Measurements from ENCODE around the gene MYO1B. TPM values are rescaled to one million over a fixed set of nuclear protein-coding genes. Genes with fewer than 3 reads are reported as not detected.

MYO1B gene
- polyA plus RNA-seq, 1 donor (not counting 4 experiments of a cell fraction or from before 2014, with no cell fraction given), result 277 TPM

DNA sequence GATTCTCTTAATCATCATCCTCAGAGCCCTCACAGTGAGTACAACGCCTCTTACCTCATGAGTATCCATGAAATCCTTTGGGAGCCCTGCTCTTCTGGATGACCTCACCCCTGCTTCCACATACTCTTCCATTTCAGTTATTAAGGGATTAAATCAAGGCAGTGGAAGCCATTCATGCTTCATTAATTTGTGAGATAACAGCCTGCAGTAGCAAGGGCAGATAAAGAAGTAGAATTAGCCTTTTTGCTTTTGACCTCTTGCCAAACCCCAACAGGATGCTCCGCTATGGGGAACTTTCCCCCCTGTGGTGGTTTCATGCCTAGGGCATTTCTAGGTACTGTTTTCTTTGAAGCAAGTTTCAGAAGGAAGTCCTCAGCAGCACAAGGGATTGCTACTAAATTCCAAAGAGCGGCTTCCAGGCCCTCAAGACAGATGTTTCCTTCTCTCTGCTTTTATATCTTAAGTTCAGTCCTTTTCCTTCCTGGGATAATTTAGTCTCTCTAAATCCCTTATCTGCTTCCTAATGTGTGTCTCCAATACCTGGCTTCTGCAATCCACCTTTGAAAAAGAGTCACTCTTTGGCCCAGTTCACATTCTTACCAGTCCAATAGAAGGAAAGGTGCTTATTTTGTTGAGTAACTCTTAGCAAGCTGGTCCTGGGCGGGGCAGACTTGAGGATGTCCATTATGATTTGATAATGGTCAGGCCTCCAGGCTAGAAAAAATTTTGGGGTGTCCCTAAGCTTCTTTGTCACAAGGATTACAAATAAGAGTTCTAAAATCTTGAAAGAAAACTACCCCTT, 76.9 kb downstream of the MYO1B start:
- Histone ChIP-seq H4K20me1 (ENCODE audit: control insufficient read depth, extremely low read depth, insufficient read depth, low read length) (peaks cover 15% of the 10 kb centered on the region), H3K4me2 (ENCODE audit: control insufficient read depth, extremely low read depth, insufficient read depth, low read depth, low read length) (peak overlapping the region; percentile 11), H3K4me1 (ENCODE audit: control insufficient read depth, extremely low read depth, insufficient read depth, low read length) (peaks cover 46% of the 10 kb centered on the region), H2AFZ (ENCODE audit: control insufficient read depth, low read length) (no peak overlapping the region), H3K4me3 (ENCODE audit: control insufficient read depth in 2 of 3, extremely low read depth in 1 of 3, insufficient read depth in 2 of 3, low read depth in 1 of 3, low read length in 3 of 3) (no peak overlapping the region), H3K27ac (ENCODE audit: control insufficient read depth, insufficient read depth, low read length) (no peak overlapping the region), H3K36me3 (ENCODE audit: control insufficient read depth in 2 of 2, extremely low read depth in 1 of 2, insufficient read depth in 2 of 2, low read length in 2 of 2) (peaks cover 2 to 12% of the 10 kb centered on the region in 2 experiments), H3K9ac (ENCODE audit: control insufficient read depth, extremely low read depth, insufficient read depth, low read length) (no peak overlapping the region), H3K79me2 (ENCODE audit: control insufficient read depth, insufficient read depth, low read length) (peaks cover 100% of the 10 kb centered on the region), H3K9me3 (ENCODE audit: control insufficient read depth, low read depth, low read length) (no peaks in the 10 kb centered on the region), H3K27me3 (ENCODE audit: control insufficient read depth, extremely low read depth, insufficient read depth, low read length) (no peaks in the 10 kb centered on the region), H3K9me1 (ENCODE audit: control insufficient read depth, extremely low read depth, insufficient read depth, low read length) (peaks cover 2% of the 10 kb centered on the region)
- dilution Hi-C loops (cut with MboI; ENCODE audit: extremely low pct_ligation_motif_present, low sequenced_read_pairs), result no loop called here
- FAIRE-seq (peak; percentile 84), DNase-seq (ENCODE audit: low read depth, low spot score) (no peak)
- TF ChIP-seq, protein P1, sequence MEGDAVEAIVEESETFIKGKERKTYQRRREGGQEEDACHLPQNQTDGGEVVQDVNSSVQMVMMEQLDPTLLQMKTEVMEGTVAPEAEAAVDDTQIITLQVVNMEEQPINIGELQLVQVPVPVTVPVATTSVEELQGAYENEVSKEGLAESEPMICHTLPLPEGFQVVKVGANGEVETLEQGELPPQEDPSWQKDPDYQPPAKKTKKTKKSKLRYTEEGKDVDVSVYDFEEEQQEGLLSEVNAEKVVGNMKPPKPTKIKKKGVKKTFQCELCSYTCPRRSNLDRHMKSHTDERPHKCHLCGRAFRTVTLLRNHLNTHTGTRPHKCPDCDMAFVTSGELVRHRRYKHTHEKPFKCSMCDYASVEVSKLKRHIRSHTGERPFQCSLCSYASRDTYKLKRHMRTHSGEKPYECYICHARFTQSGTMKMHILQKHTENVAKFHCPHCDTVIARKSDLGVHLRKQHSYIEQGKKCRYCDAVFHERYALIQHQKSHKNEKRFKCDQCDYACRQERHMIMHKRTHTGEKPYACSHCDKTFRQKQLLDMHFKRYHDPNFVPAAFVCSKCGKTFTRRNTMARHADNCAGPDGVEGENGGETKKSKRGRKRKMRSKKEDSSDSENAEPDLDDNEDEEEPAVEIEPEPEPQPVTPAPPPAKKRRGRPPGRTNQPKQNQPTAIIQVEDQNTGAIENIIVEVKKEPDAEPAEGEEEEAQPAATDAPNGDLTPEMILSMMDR (optimal IDR thresholded peaks at IDR 0.05 in 1 of 3, IDR thresholded peaks at IDR 0.05 in 1 of 3, conservative IDR thresholded peaks at IDR 0.05 in 1 of 3; ENCODE audit: extremely low read depth in 1 of 3, insufficient read depth in 2 of 3, low read length in 3 of 3), result no peak
- no peak for TF ChIP-seq EZH2 (IDR thresholded peaks at IDR 0.05; ENCODE audit: low read length)

DNA sequence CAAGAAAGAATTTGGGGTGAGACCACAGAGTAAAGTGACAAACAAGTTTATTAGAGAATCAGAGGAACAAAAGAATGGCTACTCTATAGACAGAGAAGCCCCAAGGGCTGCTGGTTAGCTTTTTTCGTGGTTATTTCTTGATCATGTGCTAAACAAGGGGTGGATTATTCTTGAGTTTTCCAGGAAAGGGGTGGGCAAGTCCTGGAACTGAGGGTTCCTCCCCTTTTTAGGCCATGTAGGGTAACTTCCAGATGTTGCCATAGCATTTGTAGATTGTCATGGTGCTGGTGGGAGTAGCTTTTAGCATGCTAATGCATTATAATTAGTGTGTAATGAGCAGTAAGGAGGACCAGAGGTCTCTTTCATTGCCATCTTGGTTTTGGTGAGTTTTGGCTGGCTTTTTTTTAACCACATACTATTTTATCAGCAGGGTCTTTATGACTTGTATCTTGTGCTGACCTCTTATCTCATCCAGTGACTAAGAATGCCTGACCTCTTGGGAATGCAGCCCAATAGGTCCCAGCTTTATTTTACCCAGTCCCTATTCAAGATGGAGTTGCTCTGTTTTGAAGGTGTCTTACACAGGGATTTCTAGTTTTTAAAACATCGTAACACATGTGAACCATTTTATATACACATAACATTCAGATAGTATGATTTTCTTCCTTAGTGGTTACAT, 77.8 kb downstream of the MYO1B start:
- Histone ChIP-seq H3K27ac (ENCODE audit: control insufficient read depth, insufficient read depth, low read length) (no peak overlapping the region), H3K27me3 (ENCODE audit: control insufficient read depth, extremely low read depth, insufficient read depth, low read length) (no peaks in the 10 kb centered on the region), H4K20me1 (ENCODE audit: control insufficient read depth, extremely low read depth, insufficient read depth, low read length) (peaks cover 15% of the 10 kb centered on the region), H3K4me2 (ENCODE audit: control insufficient read depth, extremely low read depth, insufficient read depth, low read depth, low read length) (no peak overlapping the region), H3K36me3 (ENCODE audit: control insufficient read depth in 2 of 2, extremely low read depth in 1 of 2, insufficient read depth in 2 of 2, low read length in 2 of 2) (peaks cover 0 to 16% of the 10 kb centered on the region in 2 experiments), H3K9me1 (ENCODE audit: control insufficient read depth, extremely low read depth, insufficient read depth, low read length) (peaks cover 2% of the 10 kb centered on the region), H2AFZ (ENCODE audit: control insufficient read depth, low read length) (no peak overlapping the region), H3K4me1 (ENCODE audit: control insufficient read depth, extremely low read depth, insufficient read depth, low read length) (peaks cover 37% of the 10 kb centered on the region), H3K79me2 (ENCODE audit: control insufficient read depth, insufficient read depth, low read length) (peaks cover 100% of the 10 kb centered on the region), H3K4me3 (ENCODE audit: control insufficient read depth in 2 of 3, extremely low read depth in 1 of 3, insufficient read depth in 2 of 3, low read depth in 1 of 3, low read length in 3 of 3) (no peak overlapping the region), H3K9ac (ENCODE audit: control insufficient read depth, extremely low read depth, insufficient read depth, low read length) (no peak overlapping the region), H3K9me3 (ENCODE audit: control insufficient read depth, low read depth, low read length) (no peaks in the 10 kb centered on the region)
- no peak for DNase-seq (ENCODE audit: low read depth, low spot score)
- TF ChIP-seq, protein P1 (optimal IDR thresholded peaks at IDR 0.05 in 1 of 3, IDR thresholded peaks at IDR 0.05 in 1 of 3, conservative IDR thresholded peaks at IDR 0.05 in 1 of 3; ENCODE audit: extremely low read depth in 1 of 3, insufficient read depth in 2 of 3, low read length in 3 of 3), result no peak
- TF ChIP-seq EZH2 (IDR thresholded peaks at IDR 0.05; ENCODE audit: low read length), result no peak
- dilution Hi-C loops (cut with MboI; ENCODE audit: extremely low pct_ligation_motif_present, low sequenced_read_pairs), result no loop called here
- no peak for FAIRE-seq
